Measurements from ENCODE around the gene FKBP5. TPM values are rescaled to one million over a fixed set of nuclear protein-coding genes. Genes with fewer than 3 reads are reported as not detected.

The FKBP5 gene
- total RNA-seq, 4 donors from 2014 or later = 247 to 296 (median 275) TPM

- DNase-seq = no peak
- H3K27ac ChIP-seq = peak overlapping the region; percentile 98 to 100 (median 100)
- no peaks in the 10 kb centered on the region for H3K27me3 ChIP-seq
- H3K9me3 ChIP-seq = no peaks in the 10 kb centered on the region
- H3K36me3 ChIP-seq = peaks cover 0 to 26% (median 0%) of the 10 kb centered on the region in 3 donors
- peaks cover 0 to 13% (median 6%) of the 10 kb centered on the region in 4 donors for H3K4me1 ChIP-seq
- H3K4me3 ChIP-seq = peak overlapping the region; percentile 98 to 99 (median 99)
- TF ChIP-seq, protein P1, sequence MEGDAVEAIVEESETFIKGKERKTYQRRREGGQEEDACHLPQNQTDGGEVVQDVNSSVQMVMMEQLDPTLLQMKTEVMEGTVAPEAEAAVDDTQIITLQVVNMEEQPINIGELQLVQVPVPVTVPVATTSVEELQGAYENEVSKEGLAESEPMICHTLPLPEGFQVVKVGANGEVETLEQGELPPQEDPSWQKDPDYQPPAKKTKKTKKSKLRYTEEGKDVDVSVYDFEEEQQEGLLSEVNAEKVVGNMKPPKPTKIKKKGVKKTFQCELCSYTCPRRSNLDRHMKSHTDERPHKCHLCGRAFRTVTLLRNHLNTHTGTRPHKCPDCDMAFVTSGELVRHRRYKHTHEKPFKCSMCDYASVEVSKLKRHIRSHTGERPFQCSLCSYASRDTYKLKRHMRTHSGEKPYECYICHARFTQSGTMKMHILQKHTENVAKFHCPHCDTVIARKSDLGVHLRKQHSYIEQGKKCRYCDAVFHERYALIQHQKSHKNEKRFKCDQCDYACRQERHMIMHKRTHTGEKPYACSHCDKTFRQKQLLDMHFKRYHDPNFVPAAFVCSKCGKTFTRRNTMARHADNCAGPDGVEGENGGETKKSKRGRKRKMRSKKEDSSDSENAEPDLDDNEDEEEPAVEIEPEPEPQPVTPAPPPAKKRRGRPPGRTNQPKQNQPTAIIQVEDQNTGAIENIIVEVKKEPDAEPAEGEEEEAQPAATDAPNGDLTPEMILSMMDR (IDR thresholded peaks at IDR 0.05) = no peak
- peak in 1 of 2 donors; percentile 29 for TF ChIP-seq POLR2A (IDR thresholded peaks at IDR 0.05)
Measured at GRCh38 chr6:35686436-35686835, 2.3 kb downstream of the FKBP5 start.

GRCh38 chr6:35683267-35683666 lies 5.4 kb downstream of the FKBP5 start:
- peaks cover 0 to 17% (median 3%) of the 10 kb centered on the region in 4 donors for H3K4me1 ChIP-seq
- peaks cover 0 to 54% (median 0%) of the 10 kb centered on the region in 3 donors for H3K36me3 ChIP-seq
- H3K27ac ChIP-seq = no peak overlapping the region
- no peak overlapping the region for H3K4me3 ChIP-seq
- TF ChIP-seq, protein P1 (IDR thresholded peaks at IDR 0.05) = no peak
- TF ChIP-seq POLR2A (IDR thresholded peaks at IDR 0.05) = no peak
- H3K27me3 ChIP-seq = no peaks in the 10 kb centered on the region
- H3K9me3 ChIP-seq = no peaks in the 10 kb centered on the region
- no peak for DNase-seq

- Histone ChIP-seq H3K4me1 (peaks cover 0 to 34% (median 3%) of the 10 kb centered on the region in 4 donors), H3K27me3 (no peaks in the 10 kb centered on the region), H3K27ac (no peak overlapping the region), H3K4me3 (no peak overlapping the region), H3K36me3 (peaks cover 0 to 68% (median 0%) of the 10 kb centered on the region in 3 donors), H3K9me3 (no peaks in the 10 kb centered on the region)
- TF ChIP-seq POLR2A (IDR thresholded peaks at IDR 0.05) = no peak
- TF ChIP-seq, protein P1 (IDR thresholded peaks at IDR 0.05) = no peak
- DNase-seq = no peak
Measured at GRCh38 chr6:35681298-35681697, 7.4 kb downstream of the FKBP5 start.

GRCh38 chr6:35679399-35679798 lies 9.3 kb downstream of the FKBP5 start:
- Histone ChIP-seq H3K9me3 (no peaks in the 10 kb centered on the region), H3K27me3 (no peaks in the 10 kb centered on the region), H3K36me3 (peaks cover 0 to 82% (median 0%) of the 10 kb centered on the region in 3 donors), H3K4me1 (peaks cover 0 to 39% (median 3%) of the 10 kb centered on the region in 4 donors), H3K4me3 (no peak overlapping the region), H3K27ac (no peak overlapping the region)
- DNase-seq = no peak
- no peak for TF ChIP-seq POLR2A (IDR thresholded peaks at IDR 0.05)

DNA sequence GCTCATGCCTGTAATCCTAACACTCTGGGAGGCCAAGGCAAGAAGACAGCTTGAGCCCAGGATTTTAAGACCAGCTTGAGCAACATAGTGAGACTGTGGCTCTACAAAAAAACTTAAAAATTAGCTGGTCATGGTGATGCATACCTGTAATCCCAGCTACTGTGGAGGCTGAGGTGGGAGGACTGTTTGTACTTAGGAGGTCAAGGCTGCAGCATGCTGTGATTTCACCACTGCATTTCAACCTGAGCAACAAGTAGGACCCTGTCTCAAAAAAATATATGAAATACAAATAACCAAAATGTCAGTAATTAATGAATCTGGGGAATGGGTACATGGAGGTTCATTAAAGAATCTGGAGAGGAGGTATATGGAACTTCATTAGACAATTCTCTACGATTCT lies 9.9 kb downstream of the FKBP5 start:
- H3K36me3 ChIP-seq = peaks cover 0 to 77% (median 0%) of the 10 kb centered on the region in 3 donors
- no peak for TF ChIP-seq POLR2A (IDR thresholded peaks at IDR 0.05)
- TF ChIP-seq, protein P1 (IDR thresholded peaks at IDR 0.05) = no peak
- H3K27me3 ChIP-seq = no peaks in the 10 kb centered on the region
- H3K4me3 ChIP-seq = no peak overlapping the region
- peaks cover 0 to 41% (median 1%) of the 10 kb centered on the region in 4 donors for H3K4me1 ChIP-seq
- no peaks in the 10 kb centered on the region for H3K9me3 ChIP-seq
- DNase-seq = no peak
- no peak overlapping the region for H3K27ac ChIP-seq

- TF ChIP-seq, protein P1 (IDR thresholded peaks at IDR 0.05) = no peak
- TF ChIP-seq POLR2A (IDR thresholded peaks at IDR 0.05) = no peak
- no peak for DNase-seq
- H3K36me3 ChIP-seq = peaks cover 0 to 70% (median 0%) of the 10 kb centered on the region in 3 donors
- no peaks in the 10 kb centered on the region for H3K9me3 ChIP-seq
- H3K4me3 ChIP-seq = no peak overlapping the region
- H3K4me1 ChIP-seq = peaks cover 0 to 40% (median 1%) of the 10 kb centered on the region in 4 donors
- H3K27me3 ChIP-seq = no peaks in the 10 kb centered on the region
- no peak overlapping the region for H3K27ac ChIP-seq
Measured at GRCh38 chr6:35678021-35678654, 10.6 kb downstream of the FKBP5 start.
